Upper lobe of left lung (tissue), 4 donors: ENCODE data around the gene CA5A.
A peak's percentile ranks its signal among the peaks of the same experiment; 100 is the strongest.

ENCODE experiments used
- CTCF ChIP-seq, 6 experiments: fragments of 450-650 bp in 4 of 6; fragments of 200-600 bp in 2 of 6; sonication (generic) in 2 of 6; IDR thresholded peaks; one replicate each; pipeline ENCODE4 v1.5.1; 2016 to 2019; ENCODE audit warnings: antibody characterized with exemption in 6 of 6
- EP300 ChIP-seq, 4 donors: sonication (generic); formaldehyde crosslinking; IDR thresholded peaks; one replicate each; pipeline ENCODE4 v1.5.1; 2017; ENCODE audit warnings: antibody characterized with exemption in 4 of 4, control low read depth in 2 of 4

DNA sequence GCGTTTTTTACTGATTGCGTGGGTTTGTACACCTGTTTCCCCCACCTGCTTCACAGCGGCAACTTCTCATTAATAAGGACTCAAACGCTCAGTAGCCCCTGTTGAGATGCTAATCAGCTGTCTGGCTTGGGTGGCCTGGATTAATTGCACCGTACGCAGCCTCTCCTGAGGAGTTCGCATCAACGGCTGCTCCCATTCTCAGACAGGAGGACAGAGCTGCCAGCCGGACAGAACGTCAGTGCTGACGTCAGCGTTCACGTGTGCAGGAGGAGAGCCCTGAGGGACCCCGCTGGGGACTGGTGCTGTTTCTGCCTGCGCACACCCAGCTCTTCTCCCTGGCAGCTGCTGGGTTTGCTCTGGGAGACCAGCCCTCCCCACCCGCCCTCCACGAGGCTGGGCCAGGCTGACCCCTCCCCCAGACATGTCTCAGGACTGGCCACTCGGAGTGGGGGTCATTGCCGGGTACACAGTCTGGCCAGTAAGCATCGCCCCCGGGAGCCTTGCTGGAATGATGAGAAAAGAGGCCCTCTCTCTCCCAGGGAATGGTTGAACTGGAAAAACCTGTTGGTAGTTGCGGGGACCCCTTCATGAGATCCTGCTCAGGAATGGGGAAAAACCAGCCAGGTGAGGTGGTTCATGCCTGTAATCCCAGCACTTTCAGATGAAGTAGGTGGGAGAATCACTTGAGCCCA lies 9.2 kb upstream of the CA5A start:
- TF ChIP-seq EP300 (IDR thresholded peaks at IDR 0.05) (peak in 1 of 4 donors; percentile 60), CTCF (IDR thresholded peaks at IDR 0.05) (no peak)
